ENCODE measurements around the gene PIN4. TPM values are rescaled to one million over a fixed set of nuclear protein-coding genes. Genes with fewer than 3 reads are reported as not detected.

PIN4 gene
- total RNA-seq, 1 donor: 13.8 TPM

GRCh38 chrX:72176981-72177380 lies 4.6 kb upstream of the PIN4 start:
- Histone ChIP-seq H2AFZ (ENCODE audit: low read length) (no peak overlapping the region), H3K4me2 (ENCODE audit: insufficient read depth, low read length) (no peak overlapping the region), H3K9me3 (ENCODE audit: low read depth, low read length) (no peaks in the 10 kb centered on the region), H3K36me3 (ENCODE audit: insufficient read depth, low read length) (no peaks in the 10 kb centered on the region), H4K20me1 (ENCODE audit: insufficient read depth, low read length) (no peaks in the 10 kb centered on the region), H3K79me2 (ENCODE audit: insufficient read depth, low read length) (peaks cover 4% of the 10 kb centered on the region), H3K27me3 (ENCODE audit: insufficient read depth, low read length) (no peaks in the 10 kb centered on the region), H3K4me1 (ENCODE audit: insufficient read depth, low read length) (peaks cover 3% of the 10 kb centered on the region), H3K4me3 (ENCODE audit: insufficient read depth, low read length) (no peak overlapping the region), H3K27ac (ENCODE audit: low read depth, low read length) (no peak overlapping the region)
- DNase-seq (ENCODE audit: insufficient read length, low spot score, missing footprints): no peak
- no peak for TF ChIP-seq CTCF (IDR thresholded peaks at IDR 0.05; ENCODE audit: extremely low read depth, low read depth, low read length)

- Histone ChIP-seq H3K4me3 (ENCODE audit: insufficient read depth, low read length) (peak overlapping the region; percentile 90), H3K27ac (ENCODE audit: low read depth, low read length) (no peak overlapping the region), H2AFZ (ENCODE audit: low read length) (peak overlapping the region; percentile 86), H3K27me3 (ENCODE audit: insufficient read depth, low read length) (peaks cover 6% of the 10 kb centered on the region), H3K79me2 (ENCODE audit: insufficient read depth, low read length) (peaks cover 20% of the 10 kb centered on the region), H4K20me1 (ENCODE audit: insufficient read depth, low read length) (no peaks in the 10 kb centered on the region), H3K36me3 (ENCODE audit: insufficient read depth, low read length) (no peaks in the 10 kb centered on the region), H3K9me3 (ENCODE audit: low read depth, low read length) (no peaks in the 10 kb centered on the region), H3K4me2 (ENCODE audit: insufficient read depth, low read length) (peak overlapping the region; percentile 89), H3K4me1 (ENCODE audit: insufficient read depth, low read length) (peaks cover 9% of the 10 kb centered on the region)
- TF ChIP-seq CTCF (IDR thresholded peaks at IDR 0.05; ENCODE audit: extremely low read depth, low read depth, low read length): no peak
- no peak for DNase-seq (ENCODE audit: insufficient read length, low spot score, missing footprints)
These were observed 1.0 kb upstream of the PIN4 start for GRCh38 chrX:72180539-72180938.

GRCh38 chrX:72182924-72183323 lies 1.4 kb downstream of the PIN4 start:
- no peaks in the 10 kb centered on the region for H3K9me3 ChIP-seq (ENCODE audit: low read depth, low read length)
- H3K4me2 ChIP-seq (ENCODE audit: insufficient read depth, low read length): peak overlapping the region; percentile 89
- peak overlapping the region; percentile 90 for H3K4me3 ChIP-seq (ENCODE audit: insufficient read depth, low read length)
- no peaks in the 10 kb centered on the region for H4K20me1 ChIP-seq (ENCODE audit: insufficient read depth, low read length)
- peaks cover 6% of the 10 kb centered on the region for H3K27me3 ChIP-seq (ENCODE audit: insufficient read depth, low read length)
- H3K79me2 ChIP-seq (ENCODE audit: insufficient read depth, low read length): peaks cover 20% of the 10 kb centered on the region
- DNase-seq (ENCODE audit: insufficient read length, low spot score, missing footprints): no peak
- no peak for TF ChIP-seq CTCF (IDR thresholded peaks at IDR 0.05; ENCODE audit: extremely low read depth, low read depth, low read length)
- no peak overlapping the region for H3K27ac ChIP-seq (ENCODE audit: low read depth, low read length)
- H3K4me1 ChIP-seq (ENCODE audit: insufficient read depth, low read length): peaks cover 9% of the 10 kb centered on the region
- H3K36me3 ChIP-seq (ENCODE audit: insufficient read depth, low read length): no peaks in the 10 kb centered on the region
- no peak overlapping the region for H2AFZ ChIP-seq (ENCODE audit: low read length)

- Histone ChIP-seq H3K4me2 (ENCODE audit: insufficient read depth, low read length) (peak overlapping the region; percentile 62), H3K27me3 (ENCODE audit: insufficient read depth, low read length) (peaks cover 18% of the 10 kb centered on the region), H4K20me1 (ENCODE audit: insufficient read depth, low read length) (no peaks in the 10 kb centered on the region), H3K79me2 (ENCODE audit: insufficient read depth, low read length) (peaks cover 3% of the 10 kb centered on the region), H3K4me3 (ENCODE audit: insufficient read depth, low read length) (peak overlapping the region; percentile 33), H3K27ac (ENCODE audit: low read depth, low read length) (peak overlapping the region; percentile 92), H3K9me3 (ENCODE audit: low read depth, low read length) (no peaks in the 10 kb centered on the region), H3K36me3 (ENCODE audit: insufficient read depth, low read length) (peaks cover 4% of the 10 kb centered on the region), H3K4me1 (ENCODE audit: insufficient read depth, low read length) (peaks cover 11% of the 10 kb centered on the region), H2AFZ (ENCODE audit: low read length) (peak overlapping the region; percentile 9)
- DNase-seq (ENCODE audit: insufficient read length, low spot score, missing footprints): no peak
- TF ChIP-seq CTCF (IDR thresholded peaks at IDR 0.05; ENCODE audit: extremely low read depth, low read depth, low read length): no peak
These were observed 20.4 kb downstream of the PIN4 start for GRCh38 chrX:72201836-72202536.

All from osteoblast (primary cell).